Gastroesophageal sphincter (tissue), 4 donors: ENCODE results near the gene CSGALNACT2. TPM values are rescaled to one million over a fixed set of nuclear protein-coding genes. Genes with fewer than 3 reads are reported as not detected.

Experiments
- ATAC-seq: fragments of 150-250 bp; one replicate; pipeline ENCODE4 v1.9.1; 2016; ENCODE audit warnings: mild to moderate bottlenecking, moderate library complexity
- H3K27ac ChIP-seq, 4 donors: fragments of 200-600 bp; sonication (generic) in 3 of 4; 1 replicate in 3 of 4; 2 replicates in 1 of 4; pipeline ENCODE4 v1.5.1; 2016 to 2019
- H3K27me3 ChIP-seq: fragments of 200-600 bp; sonication (generic); one replicate; pipeline ENCODE4 v1.5.1; 2019
- H3K36me3 ChIP-seq, 2 donors: fragments of 200-600 bp; sonication (generic); one replicate each; pipeline ENCODE4 v1.5.1; 2019; ENCODE audit warnings: control low read depth in 1 of 2
- H3K4me1 ChIP-seq, 3 donors: fragments of 200-600 bp; sonication (generic); 1 replicate in 2 of 3; 2 replicates in 1 of 3; pipeline ENCODE4 v1.5.1; 2016 to 2019; ENCODE audit warnings: control low read depth in 2 of 3
- H3K4me3 ChIP-seq, 2 donors: fragments of 200-600 bp; sonication (generic); one replicate each; pipeline ENCODE4 v1.5.1; 2019; ENCODE audit warnings: mild to moderate bottlenecking in 1 of 2, moderate library complexity in 1 of 2
- H3K9me3 ChIP-seq, 3 donors: fragments of 200-600 bp; sonication (generic); one replicate each; pipeline ENCODE4 v1.5.1; 2017 to 2019; ENCODE audit warnings: control low read depth in 2 of 3
- CTCF ChIP-seq, 4 experiments: fragments of 200-600 bp in 2 of 4; fragments of 450-650 bp in 2 of 4; sonication (generic) in 1 of 4; IDR thresholded peaks; one replicate each; pipeline ENCODE4 v1.5.1; 2017 to 2019; ENCODE audit warnings: antibody characterized with exemption in 4 of 4, mild to moderate bottlenecking in 2 of 4, moderate library complexity in 2 of 4
- EP300 ChIP-seq: sonication (generic); formaldehyde crosslinking; IDR thresholded peaks from one replicate; pipeline ENCODE4 v1.6.1; 2017; ENCODE audit warnings: antibody characterized with exemption, mild to moderate bottlenecking
- POLR2A ChIP-seq, 2 donors: fragments of 450-650 bp; IDR thresholded peaks; one replicate each; pipeline ENCODE4 v1.6.1; 2017; ENCODE audit warnings: antibody characterized with exemption in 2 of 2, mild to moderate bottlenecking in 2 of 2, moderate library complexity in 1 of 2
- POLR2AphosphoS5 ChIP-seq: sonication (generic); formaldehyde crosslinking; IDR thresholded peaks from one replicate; pipeline ENCODE4 v1.6.1; 2017; ENCODE audit warnings: antibody characterized with exemption
- WGBS, 2 donors: methylation state at CpG; one replicate each; pipeline ENCODE4 v1.1.5; 2018; ENCODE audit warnings: low coverage in 1 of 2; 5-methylcytosine and 5-hydroxymethylcytosine counted together
- total RNA-seq, 4 donors: library from RNA; depleted of rRNA; stranded (reverse); fragments of >200 nt; gene quantifications; one replicate each; pipeline ENCODE4 v1.1.0, GENCODE V29; 2016

CSGALNACT2 gene
- total RNA-seq, 4 donors from 2014 or later = 28.4 to 37.4 (median 32.7) TPM

DNA sequence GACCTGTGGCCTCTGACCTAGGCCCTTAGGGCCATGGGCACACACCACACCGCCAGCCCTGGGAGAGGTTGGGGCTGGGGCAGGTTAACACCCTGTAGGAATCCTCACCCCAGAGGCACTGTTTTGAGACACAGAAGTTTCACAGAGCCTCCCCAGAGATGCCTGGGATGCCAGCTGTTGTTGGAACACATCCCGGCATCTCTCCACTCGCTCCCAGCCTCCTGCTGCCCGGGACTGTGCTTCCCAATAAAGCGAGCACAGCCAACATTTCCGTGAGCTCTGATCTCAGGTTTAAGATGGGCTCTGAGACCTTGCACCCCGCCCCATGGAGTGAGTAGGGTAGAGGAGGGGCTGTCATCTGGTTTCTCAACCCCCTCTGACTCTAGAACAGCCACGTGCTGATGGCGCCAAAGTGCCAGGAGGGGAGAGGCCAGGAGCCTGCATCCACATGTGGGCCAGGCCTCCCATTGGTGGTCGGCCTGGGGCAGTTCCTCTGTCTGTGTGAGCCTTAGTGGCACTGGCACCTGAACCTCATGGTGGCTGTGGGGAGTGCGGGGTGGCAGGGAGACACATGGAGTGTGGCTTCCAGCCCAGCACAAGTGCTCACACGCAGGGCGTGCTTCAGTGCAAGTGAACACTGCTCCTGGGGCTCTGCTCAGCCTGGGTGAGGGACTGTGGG lies 73.9 kb downstream of the CSGALNACT2 start:
- peak; percentile 22 for ATAC-seq
- no peak for TF ChIP-seq CTCF (IDR thresholded peaks at IDR 0.05)
- TF ChIP-seq POLR2A (IDR thresholded peaks at IDR 0.05) = no peak
- no peak for TF ChIP-seq POLR2AphosphoS5
- no peak for TF ChIP-seq EP300
- Histone ChIP-seq H3K9me3 (no peaks in the 10 kb centered on the region), H3K36me3 (no peaks in the 10 kb centered on the region), H3K4me3 (no peak overlapping the region), H3K27ac (peak overlapping the region in 1 of 4 donors; percentile 26), H3K27me3 (peaks cover 15% of the 10 kb centered on the region), H3K4me1 (no peaks in the 10 kb centered on the region)
- WGBS, 2 donors = 100% methylated on average over 1 of the region's 13 CpGs; no CpG with 5 or more reads in 1 of the 2 donors

DNA sequence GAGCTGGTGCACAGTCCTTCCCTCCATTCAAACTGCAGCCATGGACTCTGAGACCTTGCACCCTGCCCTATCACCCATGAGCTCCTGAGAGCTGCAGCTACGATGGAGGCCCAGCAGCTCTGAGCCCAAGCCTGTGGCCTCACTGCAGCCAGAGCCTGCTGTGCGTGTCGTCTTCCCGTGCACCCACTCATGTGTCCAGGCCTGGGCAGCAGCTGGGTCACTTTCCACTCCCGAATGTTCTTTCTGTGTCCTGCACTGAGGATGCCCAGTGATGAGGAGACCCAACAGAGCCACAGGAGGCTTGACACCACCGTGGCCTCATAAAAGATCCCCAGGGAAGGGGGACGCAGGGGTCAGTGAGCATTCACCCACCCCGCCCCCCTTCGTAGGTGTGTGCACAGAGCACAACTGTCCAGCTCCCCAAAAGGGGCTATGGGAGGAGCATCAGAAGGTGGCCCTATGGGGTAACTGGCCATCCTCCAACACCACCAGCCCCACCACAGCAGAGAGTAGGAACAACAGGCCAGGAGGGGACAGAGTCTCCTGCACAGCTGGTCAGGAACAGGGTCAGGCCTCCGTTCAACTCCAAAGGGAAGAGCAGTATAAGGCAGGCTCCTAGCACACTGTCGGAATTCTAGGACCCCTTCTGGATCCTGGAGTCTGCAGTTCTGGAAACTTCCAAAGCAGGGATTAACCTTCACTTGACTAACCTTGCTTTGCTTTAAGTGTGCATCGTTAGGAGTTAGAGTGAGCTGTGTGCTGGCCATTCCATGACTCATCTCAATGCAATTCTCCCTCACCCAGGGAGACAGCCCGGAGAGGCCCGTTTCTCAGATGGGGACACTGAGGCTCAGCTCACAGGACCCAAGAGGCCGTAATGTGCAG lies 76.1 kb downstream of the CSGALNACT2 start:
- Histone ChIP-seq H3K4me1 (no peaks in the 10 kb centered on the region), H3K4me3 (no peak overlapping the region), H3K27me3 (peaks cover 37% of the 10 kb centered on the region), H3K27ac (no peak overlapping the region), H3K36me3 (no peaks in the 10 kb centered on the region), H3K9me3 (no peaks in the 10 kb centered on the region)
- TF ChIP-seq POLR2AphosphoS5 (no peak), EP300 (no peak), CTCF (IDR thresholded peaks at IDR 0.05) (no peak), POLR2A (IDR thresholded peaks at IDR 0.05) (no peak)
- 100% methylated on average over 1 of the region's 15 CpGs; no CpG with 5 or more reads in 1 of the 2 donors for WGBS, 2 donors
- no peak for ATAC-seq

DNA sequence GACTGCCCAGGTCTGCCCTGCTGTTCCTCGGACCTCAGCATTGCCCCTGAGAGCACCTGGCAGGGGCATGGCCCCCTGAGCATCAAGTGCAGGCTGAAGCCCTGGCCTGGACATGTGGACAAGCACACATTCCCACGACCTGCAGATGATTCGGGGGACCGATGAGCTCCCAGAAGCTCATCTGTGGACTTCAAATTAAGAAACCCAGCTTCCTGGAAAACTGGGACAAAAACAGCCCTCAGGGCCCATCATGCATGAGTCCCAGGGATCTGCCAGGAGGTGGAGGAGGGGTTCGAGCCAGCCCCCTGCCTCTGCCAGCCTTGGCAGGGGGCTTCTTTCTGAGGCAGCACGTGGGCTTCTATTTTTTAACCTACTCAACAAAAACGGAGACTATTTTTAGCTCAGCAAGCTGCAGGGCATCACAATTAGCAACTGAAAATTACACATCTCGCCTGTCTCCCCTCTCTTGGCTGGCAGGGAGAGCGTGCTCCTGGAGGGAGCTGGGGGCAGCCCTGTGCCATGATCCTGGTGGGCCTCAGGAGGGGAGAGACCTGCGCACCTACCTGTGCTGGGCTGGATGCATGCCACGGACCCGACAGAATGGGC lies 76.8 kb downstream of the CSGALNACT2 start:
- 34 to 60% methylated on average over 1 to 5 of the region's 12 CpGs for WGBS, 2 donors
- no peaks in the 10 kb centered on the region for H3K36me3 ChIP-seq
- no peaks in the 10 kb centered on the region for H3K4me1 ChIP-seq
- TF ChIP-seq POLR2A (IDR thresholded peaks at IDR 0.05) (no peak), CTCF (IDR thresholded peaks at IDR 0.05) (no peak), EP300 (no peak), POLR2AphosphoS5 (no peak)
- H3K27me3 ChIP-seq = peaks cover 44% of the 10 kb centered on the region
- no peak for ATAC-seq
- H3K9me3 ChIP-seq = no peaks in the 10 kb centered on the region
- H3K27ac ChIP-seq = no peak overlapping the region
- H3K4me3 ChIP-seq = no peak overlapping the region

DNA sequence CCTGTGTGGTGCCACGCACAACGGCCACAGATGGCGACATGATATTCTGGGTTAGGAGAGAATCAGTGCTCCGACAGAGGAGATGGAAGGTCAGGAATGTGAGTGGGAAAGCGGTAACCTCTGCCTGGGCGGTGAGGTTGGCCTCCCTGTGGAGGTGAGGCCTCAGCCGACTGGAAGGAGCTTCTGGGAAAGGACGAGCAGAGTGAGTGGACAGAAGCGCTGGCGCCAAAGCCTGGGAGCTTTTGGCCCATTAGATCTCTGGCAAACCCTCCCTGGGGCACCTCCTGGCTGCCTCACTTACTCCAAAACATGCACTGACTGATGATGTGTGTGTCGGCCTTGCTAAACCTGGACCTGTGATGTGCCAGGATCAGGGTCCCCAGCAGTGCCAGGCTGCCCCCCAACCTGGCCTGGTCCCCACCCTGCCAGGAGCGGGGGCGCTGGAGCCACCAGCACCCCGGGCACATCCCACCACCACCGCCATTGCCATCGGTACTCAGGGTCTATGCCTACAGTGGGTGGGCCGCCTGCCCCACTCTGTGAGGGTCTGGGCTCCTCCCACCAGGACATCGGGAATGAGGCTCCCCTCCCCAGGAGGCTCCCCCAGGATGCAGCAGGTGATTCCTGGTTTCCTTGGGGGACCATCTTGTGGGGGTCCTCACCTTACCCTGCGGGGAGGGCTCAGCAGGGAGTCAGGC lies 77.7 kb downstream of the CSGALNACT2 start:
- TF ChIP-seq POLR2A (IDR thresholded peaks at IDR 0.05) (no peak), EP300 (no peak)
- WGBS, 2 donors = 75 to 89% methylated on average over 4 of the region's 19 CpGs
- no peak for ATAC-seq
- Histone ChIP-seq H3K27ac (no peak overlapping the region), H3K27me3 (peaks cover 51% of the 10 kb centered on the region), H3K4me1 (no peaks in the 10 kb centered on the region), H3K4me3 (no peak overlapping the region), H3K36me3 (no peaks in the 10 kb centered on the region), H3K9me3 (no peaks in the 10 kb centered on the region)
